GM18502 (cell line): Measurements from ENCODE around the gene ZNHIT6.

Experiments used
- ATAC-seq: cut with Tn5 transposase; IDR thresholded peaks from one replicate; pipeline ENCODE4 v1.9.1; 2021; ENCODE audit warnings: mild to moderate bottlenecking; ENCODE audit not compliant: unreplicated experiment, poor library complexity

ZNHIT6 gene

GRCh38 chr1:85601901-85602300 lies 106.3 kb downstream of the ZNHIT6 start:
- ATAC-seq, result no peak

GRCh38 chr1:85599681-85600080 lies 108.6 kb downstream of the ZNHIT6 start:
- no peak for ATAC-seq
